ENCODE results near the gene MGLL.
A peak's percentile ranks its signal among the peaks of the same experiment; 100 is the strongest.

MGLL gene

DNA sequence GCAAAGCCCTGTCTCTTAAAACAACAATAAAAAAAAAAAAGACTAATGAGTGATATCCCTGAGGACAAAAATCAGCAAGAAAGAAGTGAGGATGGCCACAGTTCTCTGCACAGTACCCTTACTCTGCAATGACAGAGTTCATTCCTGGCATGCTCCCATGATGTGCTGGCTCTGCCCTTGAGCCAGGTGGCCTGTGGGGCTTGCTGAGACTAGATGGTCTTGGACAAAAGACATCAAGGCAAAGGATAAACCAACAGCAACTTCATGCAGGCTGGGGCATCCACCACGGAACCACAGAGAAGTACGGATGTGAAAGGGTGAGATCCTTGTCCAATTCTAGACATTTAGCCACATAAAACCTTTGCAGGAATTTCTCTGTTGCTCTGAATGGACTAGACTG is 12.7 kb downstream of the MGLL start:
- no peak for DNase-seq

DNA sequence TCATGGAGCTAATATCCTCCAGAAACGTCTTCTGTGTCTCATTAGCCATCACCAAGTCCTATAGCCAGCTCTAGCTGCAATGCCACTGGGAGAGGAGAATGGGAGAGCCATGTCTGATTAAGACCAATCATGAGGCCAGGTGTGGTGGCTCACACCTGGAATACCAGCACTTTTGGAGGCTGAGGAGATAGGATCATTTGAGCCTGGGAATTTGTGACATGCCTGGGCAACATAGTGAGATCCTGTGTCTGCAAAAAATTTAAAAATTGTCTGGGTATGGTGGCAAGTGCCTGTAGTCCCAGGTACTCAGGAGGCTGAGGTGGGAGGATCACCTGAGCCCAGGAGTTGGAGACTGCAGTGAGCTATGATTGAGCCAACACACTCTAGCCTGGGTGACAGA is 13.1 kb downstream of the MGLL start:
- DNase-seq = no peak

DNA sequence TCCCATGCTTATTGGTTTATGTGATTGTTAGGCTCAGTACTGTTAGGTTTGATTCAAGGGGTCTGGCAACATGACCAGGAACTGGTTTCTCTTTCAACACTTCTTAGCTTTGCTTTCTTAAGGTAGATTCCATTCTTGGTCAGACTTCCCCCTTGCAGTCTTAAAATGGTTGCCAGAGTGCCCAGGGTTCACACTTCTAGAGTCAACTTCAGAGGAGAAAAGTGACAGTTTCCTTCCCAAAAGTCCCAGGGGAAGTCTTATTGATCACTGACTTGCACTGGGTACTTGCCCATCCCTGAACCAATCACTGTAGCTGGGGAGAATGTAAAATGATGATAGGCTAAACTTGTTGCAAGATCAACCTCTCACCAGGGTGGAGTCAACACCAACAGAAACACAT is 14.1 kb downstream of the MGLL start:
- no peak for DNase-seq

DNA sequence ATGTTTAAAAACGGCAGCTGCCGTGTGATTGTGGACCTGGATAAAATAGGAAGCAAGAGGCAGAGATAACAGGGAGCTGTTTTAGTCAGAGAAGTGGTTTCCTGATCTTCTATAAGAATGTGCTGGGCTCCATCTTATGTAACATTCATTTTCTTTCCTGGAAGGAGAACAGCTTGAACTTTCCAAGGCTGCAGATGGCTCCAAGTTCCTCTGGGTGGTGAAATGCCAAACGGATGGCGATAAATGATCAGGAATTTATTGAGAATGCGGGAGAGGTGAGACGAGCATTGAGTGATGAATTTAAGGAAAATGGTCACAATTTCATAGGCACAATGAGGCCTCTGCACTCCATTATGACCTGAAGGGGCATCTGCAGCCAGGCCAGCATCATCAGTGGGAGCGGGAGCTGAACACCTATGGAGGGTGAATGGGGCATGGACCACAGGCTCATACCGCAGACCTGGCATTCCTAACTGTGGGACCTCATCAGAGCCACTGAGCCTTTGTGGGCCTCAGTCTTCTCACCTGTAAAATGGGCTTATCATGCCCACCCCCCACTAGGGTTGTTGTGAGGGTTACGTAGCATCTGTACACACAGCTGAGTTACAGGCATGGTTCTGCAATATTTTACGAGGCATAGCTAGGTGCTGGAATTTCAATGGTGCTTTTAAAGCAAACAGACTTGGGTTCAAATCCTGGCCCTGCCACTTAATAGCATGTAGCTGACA is 17.1 kb downstream of the MGLL start:
- DNase-seq = no peak

DNA sequence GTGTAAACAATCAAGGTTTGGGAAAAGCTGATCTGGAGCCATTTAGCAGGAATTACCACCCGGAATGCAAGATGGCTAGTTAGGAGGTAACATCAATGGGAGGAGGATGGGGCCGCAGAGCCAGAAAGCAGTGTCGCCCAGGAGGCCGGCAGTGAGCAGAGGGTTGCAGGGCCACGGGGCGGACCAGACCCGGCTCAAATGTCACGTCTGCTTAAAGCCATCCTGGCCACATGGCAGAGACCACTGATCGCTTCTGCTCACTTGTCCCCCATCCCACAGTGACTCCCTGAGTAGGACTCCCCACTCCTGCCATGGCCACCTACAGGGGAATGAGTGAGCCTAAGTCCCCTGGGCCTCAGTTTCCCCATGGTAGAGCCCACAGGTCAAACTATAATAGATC is 18.2 kb downstream of the MGLL start:
- DNase-seq = no peak

DNA sequence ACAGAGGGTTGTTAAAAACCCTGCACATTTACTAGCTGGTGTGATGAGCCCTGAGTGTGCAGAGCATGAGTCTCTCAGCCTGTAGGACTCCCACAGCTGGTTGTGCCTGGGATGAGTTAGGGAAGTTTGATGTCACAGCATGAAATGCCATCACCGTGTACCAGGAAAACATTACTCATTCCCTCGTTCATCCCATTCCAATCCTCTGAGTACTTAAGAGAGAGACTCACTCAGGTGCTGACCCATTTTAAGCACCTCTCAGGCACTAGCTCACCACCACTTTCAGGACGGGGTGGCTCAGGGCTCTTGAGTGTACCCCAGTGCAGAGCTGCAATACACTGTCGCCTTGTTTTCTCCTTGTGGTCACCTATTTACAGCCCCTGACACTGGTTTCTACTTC is 18.7 kb downstream of the MGLL start:
- no peak for DNase-seq

DNA sequence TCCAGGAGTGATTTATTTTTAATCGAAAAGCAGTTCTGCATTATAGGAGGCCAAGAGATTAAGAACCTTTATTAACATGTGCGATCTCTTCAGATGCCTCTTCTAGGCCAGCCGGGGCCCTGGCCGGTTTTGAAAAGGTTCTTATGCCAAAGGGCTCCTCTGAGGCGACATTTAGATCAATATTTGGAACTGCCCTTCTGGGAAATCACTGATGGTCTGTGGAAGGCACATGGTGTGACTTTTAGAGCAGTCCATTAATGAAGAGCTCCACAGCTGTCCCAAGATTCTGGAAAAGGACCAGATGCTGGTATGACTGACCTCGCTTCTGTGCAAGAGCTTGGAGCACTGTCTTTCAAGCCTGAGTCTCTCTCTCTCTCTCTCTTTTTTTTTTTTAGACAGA is 19.7 kb downstream of the MGLL start:
- DNase-seq = no peak

DNA sequence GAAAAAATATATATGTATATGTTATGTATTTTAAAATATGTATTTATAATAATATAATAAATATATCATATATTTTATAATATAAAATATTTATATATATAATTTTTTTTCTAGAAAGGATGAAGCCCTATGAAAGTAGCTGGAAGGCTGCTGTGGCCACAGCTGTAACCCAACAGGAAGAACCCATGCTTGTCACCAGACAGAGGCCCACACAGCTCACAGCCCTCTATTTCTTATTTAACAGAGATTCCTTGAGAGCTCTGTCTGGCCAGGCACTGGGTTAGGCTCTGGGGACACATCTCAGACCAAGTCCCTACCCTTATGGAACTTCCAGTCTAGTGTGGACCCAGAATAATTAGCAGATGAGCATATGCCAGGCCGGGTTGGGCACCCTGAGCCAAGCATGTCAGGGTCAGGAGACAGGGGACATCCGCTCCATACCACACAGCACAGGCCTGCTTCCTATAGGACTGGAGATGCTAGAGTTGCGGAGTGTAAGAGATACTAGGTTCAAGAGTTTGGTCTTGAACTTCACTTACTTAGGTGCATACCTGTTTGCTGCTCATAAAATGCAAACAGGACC is 20.5 kb downstream of the MGLL start:
- no peak for DNase-seq

DNA sequence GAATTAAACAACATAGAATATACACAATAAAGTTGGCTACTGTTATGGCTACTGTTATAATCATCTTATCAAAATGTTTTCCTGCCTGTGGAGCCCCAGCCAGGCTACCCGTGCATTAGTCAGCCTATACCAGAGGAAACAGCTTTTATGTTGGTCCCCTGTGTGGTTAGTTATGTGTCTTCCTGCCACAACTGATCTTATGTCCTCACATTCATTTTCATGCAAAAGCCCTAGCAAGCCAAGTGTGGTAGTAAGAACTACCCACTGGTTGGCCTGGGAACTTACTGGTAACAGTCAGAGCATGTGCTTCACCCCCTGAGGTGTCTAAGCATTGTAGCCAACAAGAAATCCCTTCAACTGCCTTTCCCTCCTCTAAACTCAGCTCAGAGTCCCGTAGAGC is 21.8 kb downstream of the MGLL start:
- no peak for DNase-seq

DNA sequence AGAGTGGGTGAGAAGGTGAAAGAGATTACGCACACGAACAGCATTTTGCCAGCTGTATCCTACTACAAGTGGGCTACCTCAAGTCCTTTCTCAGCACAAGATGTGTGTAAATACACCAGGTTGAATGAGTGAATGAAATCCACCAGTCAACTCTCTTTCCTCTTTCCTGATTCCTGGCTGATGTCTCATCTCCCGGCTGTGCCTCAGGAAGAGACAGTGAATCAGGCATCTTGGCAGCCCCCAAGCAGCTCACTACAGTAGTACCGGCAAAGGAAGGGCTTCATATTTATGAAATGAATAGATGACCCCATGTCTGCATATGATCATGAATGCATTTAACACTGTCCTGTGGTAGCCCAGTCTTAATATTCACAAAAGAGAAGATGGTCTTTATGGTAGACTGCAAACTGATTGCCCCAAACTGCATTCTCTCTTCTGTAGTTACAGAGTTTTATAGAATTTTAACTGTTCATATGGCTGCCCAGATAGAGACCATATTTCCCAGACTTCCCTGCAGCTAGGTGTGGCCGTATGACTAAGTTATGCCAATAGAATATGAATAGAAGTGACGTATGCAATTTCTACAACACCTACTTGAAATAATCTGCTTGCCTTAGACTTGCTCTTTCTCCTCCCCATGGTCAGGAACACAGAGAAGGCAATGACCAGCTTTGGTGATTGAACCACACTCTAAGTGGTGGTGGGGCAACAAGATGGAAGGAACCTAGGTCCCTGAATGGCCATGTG is 22.7 kb downstream of the MGLL start:
- DNase-seq = no peak

DNA sequence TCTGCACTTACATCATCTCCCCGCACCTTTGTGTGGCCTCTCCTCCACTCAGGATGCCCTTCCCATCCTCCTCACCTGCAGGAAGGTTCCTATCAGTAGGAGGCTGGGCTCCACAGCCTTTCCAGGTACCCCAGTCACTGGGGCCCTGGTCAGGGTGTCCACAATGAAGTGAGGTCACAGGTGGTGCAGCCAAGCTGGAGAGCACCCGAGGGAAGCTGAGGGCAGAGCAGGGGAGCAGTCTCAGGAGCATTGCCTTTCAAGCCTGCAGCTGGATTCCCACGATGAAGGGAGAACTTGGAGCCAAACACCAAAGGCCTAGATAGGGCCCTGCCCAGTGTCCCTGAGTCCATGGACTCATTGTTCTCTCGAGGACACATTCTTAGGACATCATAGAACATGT is 23.6 kb downstream of the MGLL start:
- DNase-seq = no peak

DNA sequence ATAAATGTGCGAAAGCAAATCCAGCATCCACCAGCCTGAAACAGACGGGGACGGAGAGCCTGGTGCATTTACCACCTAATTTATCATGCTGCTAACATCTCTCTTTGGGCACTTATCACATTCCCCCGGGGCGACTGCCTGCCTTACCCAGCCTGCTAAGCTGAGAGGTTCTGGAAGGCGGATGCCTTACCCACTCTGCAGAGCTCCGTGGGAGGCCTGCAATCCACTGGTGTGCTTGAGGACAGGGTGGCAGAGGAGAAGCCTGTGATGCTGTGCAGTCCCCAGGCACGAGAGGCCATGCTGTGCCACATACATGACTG is 25.5 kb downstream of the MGLL start:
- DNase-seq = no peak

DNA sequence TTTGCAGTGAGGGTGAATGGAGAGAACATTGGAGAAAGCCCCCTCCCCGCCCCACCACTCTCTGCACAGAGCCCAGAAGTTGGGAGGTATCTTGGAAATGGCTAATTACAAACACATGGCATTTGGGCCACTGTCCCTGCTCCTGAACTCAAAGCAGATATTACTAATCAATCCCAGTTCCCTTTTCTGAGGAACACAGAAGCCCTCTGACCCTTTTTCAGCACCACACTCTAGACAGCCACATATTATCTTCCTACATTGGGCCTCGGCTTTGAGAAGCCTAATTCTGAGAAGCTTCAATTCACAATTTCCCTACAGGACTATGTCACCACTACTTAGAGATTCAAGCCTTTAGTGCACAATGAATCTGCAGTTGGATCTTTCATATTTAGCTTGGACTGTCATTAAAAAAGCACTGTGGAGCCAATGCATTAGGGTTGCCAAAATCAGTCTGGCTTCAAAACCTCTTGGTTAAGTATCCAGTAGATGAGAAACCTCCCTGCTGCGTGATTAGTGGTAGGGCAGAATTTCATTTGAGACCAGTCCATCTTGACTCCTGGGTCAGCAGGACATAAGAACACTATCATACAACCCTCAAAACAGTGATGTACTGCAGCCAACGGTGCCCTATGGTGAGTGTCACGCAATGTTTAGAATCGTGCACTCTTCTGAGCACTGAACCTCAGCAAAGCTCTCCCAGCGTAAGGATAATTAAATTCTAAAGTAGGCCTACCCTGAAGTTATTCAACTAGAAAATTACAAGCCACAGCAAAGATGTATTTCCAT is 26.1 kb downstream of the MGLL start:
- no peak for DNase-seq

DNA sequence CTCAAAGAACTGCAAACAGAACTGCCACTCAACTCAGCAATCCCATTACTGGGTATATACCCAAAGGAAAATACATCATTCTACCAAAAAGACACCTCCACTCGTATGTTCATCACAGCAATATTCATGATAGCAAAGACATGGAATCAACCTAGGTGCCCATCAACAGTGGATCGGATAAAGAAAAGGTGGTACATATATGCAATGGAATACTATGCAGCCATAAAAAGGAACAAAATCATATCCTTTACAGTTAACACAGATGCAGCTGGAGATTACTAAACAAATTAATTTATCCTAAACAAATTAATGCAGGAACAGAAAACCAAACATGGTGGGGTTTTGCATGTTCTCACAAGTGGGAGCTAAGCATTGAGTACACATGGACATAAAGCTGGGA is 27.3 kb downstream of the MGLL start:
- DNase-seq = no peak

DNA sequence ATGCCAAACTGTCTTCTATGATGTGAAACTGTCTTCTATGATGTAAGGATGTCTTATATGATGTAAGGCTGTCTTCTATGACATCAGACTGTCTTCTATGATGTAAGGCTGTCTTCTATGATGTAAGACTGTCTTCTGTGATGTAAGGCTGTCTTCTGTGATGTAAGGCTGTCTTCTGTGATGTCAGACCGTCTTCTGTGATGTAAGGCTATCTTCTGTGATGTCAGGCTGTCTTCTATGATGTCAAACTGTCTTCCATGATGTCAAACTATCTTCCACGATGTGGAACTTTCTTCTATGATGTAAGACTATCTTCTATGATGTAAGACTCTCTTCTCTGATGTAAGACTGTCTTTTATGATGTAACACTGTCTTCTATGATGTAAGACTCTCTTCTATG is 27.9 kb downstream of the MGLL start:
- no peak for DNase-seq

DNA sequence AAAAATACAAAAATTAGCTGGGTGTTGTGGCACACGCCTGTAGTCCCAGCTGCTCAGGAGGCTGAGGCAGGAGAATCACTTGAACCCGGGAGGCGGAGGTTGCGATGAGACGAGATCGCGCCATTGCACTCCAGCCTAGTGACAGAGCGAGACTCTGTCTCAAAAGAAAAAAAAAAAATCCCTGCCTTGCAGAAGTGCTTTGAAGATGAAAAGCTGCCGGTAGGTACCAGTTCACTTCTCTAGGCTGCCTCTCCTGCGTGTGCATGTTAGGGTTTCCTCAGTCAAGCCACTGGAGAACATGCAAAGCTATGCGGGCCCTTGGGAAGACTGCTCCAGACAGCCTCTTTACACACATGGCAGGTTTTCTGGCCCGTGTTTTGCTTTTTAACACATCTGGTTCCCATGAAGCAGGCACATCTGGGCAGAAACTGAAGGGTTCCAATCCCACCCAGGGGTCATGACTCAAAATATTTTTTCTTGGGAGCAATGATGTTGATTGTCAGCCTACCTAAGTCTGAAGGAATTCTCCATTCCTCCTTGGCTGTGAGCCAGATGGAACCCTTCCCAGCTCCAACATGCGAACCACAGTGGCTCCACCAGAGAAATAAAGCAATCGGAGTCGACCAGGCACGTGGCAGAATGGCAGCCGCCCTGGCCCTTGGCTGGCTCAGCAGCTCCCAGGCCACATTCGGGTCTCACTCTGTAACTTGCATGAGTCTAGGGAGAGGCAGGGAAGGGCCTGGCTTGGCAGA is 29.6 kb downstream of the MGLL start:
- no peak for DNase-seq

DNA sequence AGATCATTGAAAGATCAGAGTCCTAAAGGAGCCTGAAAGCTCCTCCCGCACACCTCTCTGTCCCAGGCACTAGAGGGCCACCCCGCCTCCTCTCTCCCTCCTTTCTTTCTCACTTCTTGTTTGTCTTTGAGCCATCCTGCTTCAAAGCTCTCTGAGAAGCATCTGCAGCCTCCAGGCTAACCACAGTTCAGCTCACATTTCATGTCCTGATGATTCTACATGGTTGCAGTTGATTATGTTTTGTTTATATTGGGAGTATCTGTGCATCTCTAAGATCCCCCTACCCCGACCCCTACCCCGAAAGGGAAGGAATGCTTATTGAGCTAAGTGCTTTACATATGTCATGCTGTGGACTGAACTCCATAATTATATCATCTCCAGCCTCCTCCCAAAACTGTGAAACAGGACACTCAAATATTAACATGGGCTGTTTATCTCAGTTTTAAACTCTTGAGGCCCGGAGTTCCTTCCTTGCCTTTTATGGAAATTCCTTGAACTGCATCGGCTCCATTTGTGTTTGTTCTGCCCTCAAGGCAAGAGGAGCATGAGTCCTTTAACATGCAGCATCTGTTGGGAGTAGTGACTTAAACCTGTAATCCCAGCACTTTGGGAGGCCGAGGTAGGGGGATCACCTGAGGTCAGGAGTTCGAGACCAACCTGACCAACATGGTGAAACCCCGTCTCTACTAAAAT is 30.9 kb downstream of the MGLL start:
- DNase-seq = peak; percentile 71

DNA sequence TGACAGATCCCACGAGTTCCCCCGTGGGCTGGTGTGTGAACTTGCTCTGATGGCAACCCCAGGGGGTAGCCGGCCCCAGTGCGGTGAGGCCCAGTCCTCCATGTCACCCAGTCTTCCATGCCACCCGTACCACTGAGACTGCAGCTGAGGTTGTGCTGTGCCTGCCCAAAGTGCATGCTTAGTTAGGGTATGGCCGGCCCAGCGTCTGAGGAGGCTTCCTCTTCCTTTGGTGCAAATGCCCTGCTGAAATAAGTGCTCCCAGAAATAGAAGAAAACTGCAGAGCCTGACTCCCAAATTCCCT is 31.5 kb downstream of the MGLL start:
- DNase-seq = no peak

DNA sequence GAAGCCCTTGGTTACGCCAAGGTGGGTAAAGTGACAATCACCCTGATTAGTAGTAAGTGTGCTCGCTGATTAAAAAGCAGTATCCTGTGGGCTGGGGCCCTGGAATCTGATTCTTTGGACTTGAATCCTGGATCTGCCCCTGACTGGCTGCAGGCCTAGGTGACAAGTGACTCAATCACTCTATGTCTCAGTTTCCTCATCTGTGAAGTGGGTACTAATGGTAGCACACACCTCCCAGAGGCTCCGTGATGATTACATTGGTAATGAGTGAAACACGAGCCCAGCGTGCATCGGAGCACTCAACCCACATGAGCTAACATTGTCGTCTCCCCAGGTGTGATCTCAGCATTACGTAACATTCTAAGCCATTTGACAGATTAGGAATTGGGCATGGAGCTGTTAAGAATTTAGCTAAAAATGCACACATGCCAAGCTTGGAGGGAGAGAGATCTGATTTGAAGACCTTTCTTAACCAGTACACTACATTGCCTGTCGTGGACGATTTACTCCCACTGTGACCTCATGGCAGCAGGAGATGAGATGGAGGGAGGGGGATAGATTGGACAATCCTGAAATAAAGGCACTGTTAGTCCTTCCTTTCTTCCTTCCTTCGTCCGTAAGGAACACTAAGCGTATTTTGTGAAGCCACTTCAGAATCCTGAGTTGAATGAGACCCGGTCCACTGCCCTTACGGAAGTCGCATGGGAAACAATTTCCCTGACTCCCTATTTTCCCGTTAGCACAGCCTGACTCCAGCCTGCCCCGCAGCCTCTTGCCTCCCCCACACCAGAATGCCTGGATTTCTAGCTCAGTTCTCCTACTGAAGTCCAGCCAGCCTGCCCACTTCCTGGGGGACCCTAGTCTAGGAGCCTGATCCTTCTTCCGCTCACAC is 32.1 kb downstream of the MGLL start:
- no peak for DNase-seq

DNA sequence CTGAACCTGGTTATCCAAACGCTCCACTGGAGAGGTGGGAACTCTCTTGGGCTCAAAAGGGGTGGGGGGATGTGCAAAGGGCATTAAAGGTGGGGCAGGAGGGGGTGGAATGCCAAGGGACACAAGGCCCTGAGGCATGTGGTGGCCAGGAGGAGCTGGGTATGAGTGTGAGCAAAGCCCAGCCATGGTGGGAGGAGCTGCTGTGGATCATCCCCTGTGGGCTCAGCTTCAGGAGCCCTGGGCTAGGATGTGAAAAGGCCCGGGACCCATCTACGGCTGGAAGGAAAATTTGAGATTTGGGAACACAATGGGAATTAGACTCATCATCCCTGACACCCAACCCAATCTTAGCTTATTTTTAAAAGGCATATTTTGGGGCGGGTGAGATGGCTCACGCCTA is 33.3 kb downstream of the MGLL start:
- DNase-seq = no peak

DNA sequence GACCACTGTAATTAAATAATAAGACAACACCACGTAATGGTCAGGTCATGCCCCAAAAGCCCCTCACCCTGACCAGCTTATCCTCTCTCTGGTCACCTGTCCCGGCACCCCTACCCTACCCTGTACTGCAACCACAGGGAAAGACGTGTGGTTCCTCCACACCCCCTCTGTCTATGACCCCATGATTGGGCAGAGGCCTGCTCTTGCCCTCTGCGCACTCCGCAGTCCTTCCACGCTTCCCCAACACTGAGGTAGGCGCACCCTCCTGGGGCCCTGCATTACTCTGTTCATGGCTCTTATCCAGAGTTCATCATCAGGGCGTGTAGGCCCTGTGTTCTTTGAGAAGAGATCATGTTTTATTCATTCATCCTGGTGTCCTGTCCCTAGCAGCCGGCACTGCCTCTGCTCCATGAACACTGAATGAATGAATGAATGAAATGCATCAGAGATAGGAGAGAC is 33.8 kb downstream of the MGLL start:
- DNase-seq = no peak
